GM21515 (cell line): ENCODE results near the gene NPY4R.
"Not testable (repeated sequence)": the region's sequence is repeated elsewhere in the genome, so short reads cannot be mapped to it uniquely, and the experiment has no call there.

Source experiments
- ATAC-seq: cut with Tn5 transposase; IDR thresholded peaks from one replicate; pipeline ENCODE4 v1.9.1; 2021; ENCODE audit not compliant: unreplicated experiment

NPY4R gene

GRCh38 chr10:46459579-46459978 is 6.2 kb downstream of the NPY4R start:
- not testable (repeated sequence) for ATAC-seq

GRCh38 chr10:46457071-46457470 is 8.7 kb downstream of the NPY4R start:
- not testable (repeated sequence) for ATAC-seq

GRCh38 chr10:46455992-46456391 is 9.8 kb downstream of the NPY4R start:
- ATAC-seq, result not testable (repeated sequence)

GRCh38 chr10:46451365-46451764 is 14.4 kb downstream of the NPY4R start:
- ATAC-seq, result not testable (repeated sequence)

GRCh38 chr10:46450829-46451228 is 14.9 kb downstream of the NPY4R start:
- not testable (repeated sequence) for ATAC-seq

- ATAC-seq, result not testable (repeated sequence)
Observed at GRCh38 chr10:46447439-46447838, 18.3 kb downstream of the NPY4R start.

- not testable (repeated sequence) for ATAC-seq
Observed at GRCh38 chr10:46445389-46446122, 20.2 kb downstream of the NPY4R start.

GRCh38 chr10:46443422-46443821 is 22.3 kb downstream of the NPY4R start:
- not testable (repeated sequence) for ATAC-seq

- not testable (repeated sequence) for ATAC-seq
Observed at GRCh38 chr10:46442706-46443275, 23.0 kb downstream of the NPY4R start.

- ATAC-seq, result not testable (repeated sequence)
Observed at GRCh38 chr10:46441837-46442278, 23.9 kb downstream of the NPY4R start.

- not testable (repeated sequence) for ATAC-seq
Observed at GRCh38 chr10:46440942-46441341, 24.8 kb downstream of the NPY4R start.

GRCh38 chr10:46423550-46423949 is 42.2 kb downstream of the NPY4R start:
- not testable (repeated sequence) for ATAC-seq

- not testable (repeated sequence) for ATAC-seq
Observed at GRCh38 chr10:46419570-46420379, 46.0 kb downstream of the NPY4R start.

GRCh38 chr10:46418283-46418682 is 47.5 kb downstream of the NPY4R start:
- ATAC-seq, result not testable (repeated sequence)

- not testable (repeated sequence) for ATAC-seq
Observed at GRCh38 chr10:46415291-46415690, 50.5 kb downstream of the NPY4R start.

GRCh38 chr10:46412665-46413064 is 53.1 kb downstream of the NPY4R start:
- not testable (repeated sequence) for ATAC-seq

GRCh38 chr10:46411123-46411522 is 54.6 kb downstream of the NPY4R start:
- ATAC-seq, result not testable (repeated sequence)
